K562 (cell line): ENCODE results near the gene KATNB1. TPM values are rescaled to one million over a fixed set of nuclear protein-coding genes. Genes with fewer than 3 reads are reported as not detected.

Source experiments
- ATAC-seq: fragments of 200-7000 bp; cut with Tn5 transposase; 3 replicates; pipeline ENCODE4 v1.9.1; 2020; ENCODE audit warnings: moderate library complexity
- BruUV-seq: library from RNA; stranded (reverse); fragments of 400-500 nt; replicated peaks from 2 replicates; lab custom pipeline; 2021; lab: Mats Ljungman, UMichigan
- CTCF ChIA-PET: fragments of 300-600 bp; formaldehyde crosslinking; extraction: SDS; loops from one replicate; lab custom pipeline; 2021; ENCODE audit warnings: low intra/inter-chr PET ratio; lab: Yijun Ruan, JAX
- POLR2A ChIA-PET: fragments of 300-600, 350-650 bp; sonication (Branson Sonifier 250); formaldehyde crosslinking; extraction: SDS; loops from one replicate; lab custom pipeline; 2021; ENCODE audit warnings: antibody characterized with exemption, inconsistent platforms; lab: Yijun Ruan, JAX
- DNase-seq, 4 experiments: peaks; one replicate each; pipeline versions ENCODE4 v3.0.0 to v3.0.0-alpha.2; 2011 to 2018; ENCODE audit warnings: low spot score in 3 of 4, mixed read lengths in 3 of 4; ENCODE audit errors: extremely low read depth in 1 of 4
- FAIRE-seq: peaks from 2 replicates; lab custom pipeline; 2011; peaks lifted over from hg19 to GRCh38; lab: Jason Lieb, UNC
- H2AFZ ChIP-seq: 2 replicates; pipeline ENCODE4 v1.6.0; 2011; ENCODE audit warnings: low read depth, low read length, control low read depth, inconsistent platforms
- H3K27ac ChIP-seq: fragments of 200-600 bp; 3 replicates; pipeline ENCODE4 v1.8.0; 2011; ENCODE audit warnings: low read depth, mild to moderate bottlenecking, control low read depth, inconsistent platforms, low read length, moderate library complexity, mixed read lengths; ENCODE audit errors: extremely low read depth
- H3K27me3 ChIP-seq, 2 experiments: fragments of 300-600 bp in 1 of 2; 2 replicates in 1 of 2; 3 replicates in 1 of 2; pipeline versions ENCODE4 v1.6.0 to v1.8.0; 2011; ENCODE audit warnings: inconsistent platforms in 2 of 2, low read length in 2 of 2, mild to moderate bottlenecking in 1 of 2, mixed read lengths in 1 of 2, moderate library complexity in 1 of 2; ENCODE audit not compliant: control insufficient read depth in 2 of 2, insufficient read depth in 2 of 2
- H3K36me3 ChIP-seq: fragments of 300-600 bp; 3 replicates; pipeline ENCODE4 v1.8.0; 2011; ENCODE audit warnings: mild to moderate bottlenecking, low read length, inconsistent platforms; ENCODE audit not compliant: control insufficient read depth, insufficient read depth
- H3K4me1 ChIP-seq, 2 experiments: fragments of 200-600 bp in 1 of 2; replicated peaks in 1 of 2; 2 replicates in 1 of 2; 3 replicates in 1 of 2; pipeline versions ENCODE4 v1.5.1 to v1.8.0; 2011; ENCODE audit warnings: inconsistent platforms in 2 of 2, low read length in 2 of 2, mild to moderate bottlenecking in 1 of 2, mixed read lengths in 1 of 2, moderate library complexity in 1 of 2; ENCODE audit not compliant: control insufficient read depth in 2 of 2, insufficient read depth in 2 of 2
- H3K4me2 ChIP-seq: 2 replicates; pipeline ENCODE4 v1.6.1; 2011; ENCODE audit warnings: low read length, control low read depth, inconsistent platforms, mixed read lengths; ENCODE audit not compliant: insufficient read depth
- H3K4me3 ChIP-seq: fragments of 200-600 bp; sonication (generic), shearing (Covaris generic); 2 replicates; pipeline ENCODE4 v1.5.1; 2016; ENCODE audit warnings: control low read depth, inconsistent platforms
- H3K79me2 ChIP-seq: fragments of 200-600 bp; 3 replicates; pipeline ENCODE4 v1.8.0; 2011; ENCODE audit warnings: low read length, inconsistent platforms; ENCODE audit not compliant: control insufficient read depth, insufficient read depth
- H3K9ac ChIP-seq, 2 experiments: 2 replicates each; pipeline versions ENCODE4 v1.6.0 to v1.6.1; 2011; ENCODE audit warnings: low read depth in 2 of 2, low read length in 2 of 2, control low read depth in 1 of 2, inconsistent platforms in 1 of 2, mild to moderate bottlenecking in 1 of 2, mixed read lengths in 1 of 2; ENCODE audit not compliant: insufficient read depth in 1 of 2
- H3K9me1 ChIP-seq: one replicate; pipeline ENCODE4 v1.6.0; 2011; ENCODE audit warnings: inconsistent platforms, mild to moderate bottlenecking, low read length, moderate library complexity; ENCODE audit not compliant: control insufficient read depth, insufficient read depth
- H3K9me3 ChIP-seq: replicated peaks from 2 replicates; pipeline ENCODE4 v1.5.1; 2011; ENCODE audit warnings: low read depth, low read length, inconsistent platforms; ENCODE audit not compliant: control insufficient read depth, insufficient read depth
- H4K20me1 ChIP-seq: replicated peaks from 2 replicates; pipeline ENCODE4 v1.6.1; 2011; ENCODE audit warnings: low read length, inconsistent platforms, mixed read lengths; ENCODE audit not compliant: control insufficient read depth, insufficient read depth
- CREM ChIP-seq: IDR thresholded peaks from 2 replicates; pipeline ENCODE4 v1.6.1; 2014; ENCODE audit warnings: antibody characterized with exemption, low read depth
- EP300 ChIP-seq: IDR thresholded peaks from 2 replicates; pipeline ENCODE4 v1.6.1; 2012; ENCODE audit warnings: low read length, improper control_type of control experiment
- EWSR1 ChIP-seq: fragments of 450-650 bp; IDR thresholded peaks from 2 replicates; pipeline ENCODE4 v1.6.1; 2018; ENCODE audit warnings: borderline replicate concordance, mild to moderate bottlenecking, low read depth, moderate library complexity; ENCODE audit not compliant: partially characterized antibody
- FOXO4 ChIP-seq: fragments of 450-650 bp; formaldehyde crosslinking; IDR thresholded peaks from 2 replicates; pipeline ENCODE4 v1.4.0; 2020; ENCODE audit warnings: mild to moderate bottlenecking, moderate library complexity
- HDAC3 ChIP-seq: fragments of 450-650 bp; IDR thresholded peaks from 2 replicates; pipeline ENCODE4 v1.6.1; 2018; ENCODE audit warnings: borderline replicate concordance, mild to moderate bottlenecking, moderate library complexity; ENCODE audit not compliant: partially characterized antibody
- PTTG1 ChIP-seq: fragments of 450-650 bp; IDR thresholded peaks from 2 replicates; pipeline ENCODE4 v1.6.1; 2016; ENCODE audit warnings: low read depth, mild to moderate bottlenecking, missing genetic modification characterization, missing compliant biosample characterization
- SOX6 ChIP-seq: fragments of 450-650 bp; IDR thresholded peaks from 2 replicates; pipeline ENCODE4 v1.6.1; 2014; ENCODE audit warnings: mild to moderate bottlenecking
- ZBTB49 ChIP-seq: sonication (generic); formaldehyde crosslinking; IDR thresholded peaks from 2 replicates; pipeline ENCODE4 v1.8.0; 2022; ENCODE audit warnings: missing genetic modification reagents, mild to moderate bottlenecking, borderline replicate concordance
- ZNF3 ChIP-seq: fragments of 250-450 bp; sonication (Bioruptor Pico); IDR thresholded peaks from 2 replicates; pipeline ENCODE4 v1.5.0; 2021; ENCODE audit warnings: mild to moderate bottlenecking, moderate library complexity
- ZNF609 ChIP-seq: sonication (generic); formaldehyde crosslinking; IDR thresholded peaks from 2 replicates; pipeline ENCODE4 v1.8.1; 2023; ENCODE audit warnings: missing genetic modification reagents, mild to moderate bottlenecking, borderline replicate concordance
- ZNF785 ChIP-seq: fragments of 250-450 bp; sonication (Bioruptor Pico); IDR thresholded peaks from 2 replicates; pipeline ENCODE4 v1.4.0; 2020; ENCODE audit warnings: mild to moderate bottlenecking
- WGBS: fragments of 100-300 bp; shearing (Covaris generic); methylation state at CpG from one replicate; pipeline ENCODE4 v1.1.6; 2016; ENCODE audit warnings: low coverage, mixed read lengths; ENCODE audit not compliant: insufficient coverage; ENCODE audit errors: missing lambda C conversion rate; 5-methylcytosine and 5-hydroxymethylcytosine counted together
- in situ Hi-C: fragments of 300-500 bp; cut with MboI; formaldehyde crosslinking; loops from 4 replicates; pipeline ENCODE4 v1.15.0; 2018; ENCODE audit warnings: inconsistent platforms, mixed read lengths
- intact Hi-C: fragments of 100-400 bp; cut with micrococcal nuclease; formaldehyde crosslinking; loops from 2 replicates; pipeline ENCODE4 v1.14.2; 2022
- polyA plus RNA-seq, 8 experiments: library from polyadenylated mRNA; depleted of rRNA in 4 of 8; stranded (reverse) in 5 of 8; unstranded in 3 of 8; fragments of >200 nt; fragmentation: Nextera tagmentation in 2 of 8; fragmentation: Illumina TruSeq in 1 of 8; extraction: Ambion mirVana in 2 of 8; extraction: Trizol in 1 of 8; gene quantifications; 2 replicates each; pipeline versions ENCODE4 v1.2.1 to v1.2.3, GENCODE V29; 2011 to 2014; ENCODE audit warnings: inconsistent platforms in 1 of 8, missing spikeins in 1 of 8
- total RNA-seq, 7 experiments: library from RNA; depleted of rRNA in 6 of 7; stranded (reverse); fragments of >200 nt in 6 of 7; fragmentation: Illumina TruSeq in 2 of 7; extraction: Trizol in 2 of 7; gene quantifications; 2 replicates each; pipeline versions ENCODE4 v1.2.1 to v1.2.3, GENCODE V29; 2011 to 2021; ENCODE audit warnings: low replicate concordance in 1 of 7

KATNB1 gene
- total and polyA plus RNA-seq, 9 of the 15 experiments (the other 6 are each of a cell fraction or from before 2014, with no cell fraction given) = 1.2 to 52.6 (median 21.9) TPM

- BruUV-seq = no TSS peak
- CTCF ChIA-PET = no interaction called here
- in situ Hi-C loops = no loop called here
- TF ChIP-seq ZNF609 (CRISPR knock-in tag) (no peak), PTTG1 (tag) (no peak), EP300 (no peak), FOXO4 (CRISPR knock-in tag) (no peak), CREM (no peak), ZNF3 (CRISPR knock-in tag) (no peak), SOX6 (no peak), ZNF785 (CRISPR knock-in tag) (no peak), ZBTB49 (no peak), EWSR1 (no peak), HDAC3 (no peak)
Observed at GRCh38 chr16:57774705-57775285, 39.2 kb downstream of the KATNB1 start.

More at GRCh38 chr16:57774705-57775285, 39.2 kb downstream of the KATNB1 start:
- Histone ChIP-seq H3K9me1 (no peaks in the 10 kb centered on the region), H3K4me1 (peaks cover 0 to 3% of the 10 kb centered on the region in 2 experiments; a peak in 1 of 5 replicates), H3K27me3 (no peaks in the 10 kb centered on the region), H4K20me1 (no peaks in the 10 kb centered on the region), H3K79me2 (no peaks in the 10 kb centered on the region), H3K4me2 (no peak overlapping the region), H3K9me3 (no peaks in the 10 kb centered on the region), H3K27ac (no peak overlapping the region), H3K4me3 (no peak overlapping the region), H3K9ac (no peak overlapping the region), H3K36me3 (peaks cover 60% of the 10 kb centered on the region; the same call in 2 of the 3 replicates), H2AFZ (no peak overlapping the region)
- POLR2A ChIA-PET = interaction anchor here (0.6 kb wide), 1 partner anchor 177 kb away, joined by 4 read pairs; no protein-coding TSS in a partner anchor
- FAIRE-seq (no peak), DNase-seq (no peak), ATAC-seq (no peak)
- intact Hi-C loops = no loop called here
- 95% methylated on average over 11 of the region's 12 CpGs for WGBS
